Endothelial cell (in vitro differentiated cells): ENCODE results near the gene CAPN7. TPM values are rescaled to one million over a fixed set of nuclear protein-coding genes. Genes with fewer than 3 reads are reported as not detected.

ENCODE experiments used
- DNase-seq: peaks from one replicate; pipeline ENCODE4 v3.0.0; 2021; ENCODE audit warnings: low spot score
- H3K27ac Mint-ChIP-seq: one replicate; pipeline ENCODE4 v1.8.0; 2021; ENCODE audit warnings: mixed read lengths, inconsistent platforms; ENCODE audit not compliant: unreplicated experiment
- H3K27me3 Mint-ChIP-seq: one replicate; pipeline ENCODE4 v1.8.0; 2021; ENCODE audit warnings: mild to moderate bottlenecking, moderate library complexity, mixed read lengths, inconsistent platforms; ENCODE audit not compliant: unreplicated experiment
- H3K36me3 Mint-ChIP-seq: one replicate; pipeline ENCODE4 v1.8.0; 2021; ENCODE audit warnings: mild to moderate bottlenecking, low read depth, mixed read lengths, inconsistent platforms; ENCODE audit not compliant: unreplicated experiment
- H3K4me1 Mint-ChIP-seq: one replicate; pipeline ENCODE4 v1.8.0; 2021; ENCODE audit warnings: mild to moderate bottlenecking, mixed read lengths, inconsistent platforms; ENCODE audit not compliant: unreplicated experiment
- H3K4me3 Mint-ChIP-seq: one replicate; pipeline ENCODE4 v1.8.0; 2021; ENCODE audit warnings: mild to moderate bottlenecking, mixed read lengths, inconsistent platforms; ENCODE audit not compliant: unreplicated experiment
- H3K9me3 Mint-ChIP-seq: one replicate; pipeline ENCODE4 v1.8.0; 2021; ENCODE audit warnings: mixed read lengths, inconsistent platforms; ENCODE audit not compliant: unreplicated experiment
- total RNA-seq: library from RNA; stranded (reverse); fragmentation: NEBNext Ultra II Directional; extraction: Animal tissue kit (Norgen Biotek cat#: 25700); gene quantifications from one replicate; pipeline ENCODE4 v1.2.1, GENCODE V29; 2021; ENCODE audit not compliant: unreplicated experiment
- TF ChIP-seq, protein P1 (sequence below): fragments of 200-600 bp; sonication (generic); IDR thresholded peaks from one replicate; pipeline ENCODE4 v1.5.0; 2021; ENCODE audit warnings: antibody characterized with exemption; ENCODE audit not compliant: unreplicated experiment

The CAPN7 gene
- total RNA-seq, 1 donor from 2014 or later = 25.9 TPM

- no peak overlapping the region for H3K27ac Mint-ChIP-seq
- H3K9me3 Mint-ChIP-seq = no peaks in the 10 kb centered on the region
- no peak for DNase-seq
- H3K4me1 Mint-ChIP-seq = peaks cover 12% of the 10 kb centered on the region
- peaks cover 4% of the 10 kb centered on the region for H3K36me3 Mint-ChIP-seq
- peaks cover 4% of the 10 kb centered on the region for H3K27me3 Mint-ChIP-seq
- H3K4me3 Mint-ChIP-seq = peak overlapping the region; percentile 38
- TF ChIP-seq, protein P1, sequence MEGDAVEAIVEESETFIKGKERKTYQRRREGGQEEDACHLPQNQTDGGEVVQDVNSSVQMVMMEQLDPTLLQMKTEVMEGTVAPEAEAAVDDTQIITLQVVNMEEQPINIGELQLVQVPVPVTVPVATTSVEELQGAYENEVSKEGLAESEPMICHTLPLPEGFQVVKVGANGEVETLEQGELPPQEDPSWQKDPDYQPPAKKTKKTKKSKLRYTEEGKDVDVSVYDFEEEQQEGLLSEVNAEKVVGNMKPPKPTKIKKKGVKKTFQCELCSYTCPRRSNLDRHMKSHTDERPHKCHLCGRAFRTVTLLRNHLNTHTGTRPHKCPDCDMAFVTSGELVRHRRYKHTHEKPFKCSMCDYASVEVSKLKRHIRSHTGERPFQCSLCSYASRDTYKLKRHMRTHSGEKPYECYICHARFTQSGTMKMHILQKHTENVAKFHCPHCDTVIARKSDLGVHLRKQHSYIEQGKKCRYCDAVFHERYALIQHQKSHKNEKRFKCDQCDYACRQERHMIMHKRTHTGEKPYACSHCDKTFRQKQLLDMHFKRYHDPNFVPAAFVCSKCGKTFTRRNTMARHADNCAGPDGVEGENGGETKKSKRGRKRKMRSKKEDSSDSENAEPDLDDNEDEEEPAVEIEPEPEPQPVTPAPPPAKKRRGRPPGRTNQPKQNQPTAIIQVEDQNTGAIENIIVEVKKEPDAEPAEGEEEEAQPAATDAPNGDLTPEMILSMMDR = no peak
Observed at GRCh38 chr3:15207836-15208504, 1.9 kb downstream of the CAPN7 start.

GRCh38 chr3:15211937-15212336, 5.9 kb downstream of the CAPN7 start:
- peaks cover 2% of the 10 kb centered on the region for H3K27me3 Mint-ChIP-seq

GRCh38 chr3:15214758-15215157, 8.7 kb downstream of the CAPN7 start:
- no peaks in the 10 kb centered on the region for H3K27me3 Mint-ChIP-seq
- no peak overlapping the region for H3K27ac Mint-ChIP-seq
- peaks cover 22% of the 10 kb centered on the region for H3K36me3 Mint-ChIP-seq
- H3K4me3 Mint-ChIP-seq = no peak overlapping the region
- TF ChIP-seq, protein P1 = no peak
- no peak for DNase-seq
- H3K4me1 Mint-ChIP-seq = no peaks in the 10 kb centered on the region
- H3K9me3 Mint-ChIP-seq = no peaks in the 10 kb centered on the region

More at GRCh38 chr3:15211937-15212336, 5.9 kb downstream of the CAPN7 start:
- DNase-seq = no peak
- no peak overlapping the region for H3K27ac Mint-ChIP-seq
- H3K36me3 Mint-ChIP-seq = peaks cover 4% of the 10 kb centered on the region
- peaks cover 6% of the 10 kb centered on the region for H3K4me1 Mint-ChIP-seq
- no peaks in the 10 kb centered on the region for H3K9me3 Mint-ChIP-seq
- TF ChIP-seq, protein P1 = no peak
- H3K4me3 Mint-ChIP-seq = no peak overlapping the region

GRCh38 chr3:15215996-15216395, 9.9 kb downstream of the CAPN7 start:
- H3K4me3 Mint-ChIP-seq = no peak overlapping the region
- H3K27ac Mint-ChIP-seq = no peak overlapping the region
- no peaks in the 10 kb centered on the region for H3K9me3 Mint-ChIP-seq
- H3K27me3 Mint-ChIP-seq = no peaks in the 10 kb centered on the region
- H3K36me3 Mint-ChIP-seq = peaks cover 29% of the 10 kb centered on the region
- DNase-seq = no peak
- TF ChIP-seq, protein P1 = no peak
- H3K4me1 Mint-ChIP-seq = no peaks in the 10 kb centered on the region

DNA sequence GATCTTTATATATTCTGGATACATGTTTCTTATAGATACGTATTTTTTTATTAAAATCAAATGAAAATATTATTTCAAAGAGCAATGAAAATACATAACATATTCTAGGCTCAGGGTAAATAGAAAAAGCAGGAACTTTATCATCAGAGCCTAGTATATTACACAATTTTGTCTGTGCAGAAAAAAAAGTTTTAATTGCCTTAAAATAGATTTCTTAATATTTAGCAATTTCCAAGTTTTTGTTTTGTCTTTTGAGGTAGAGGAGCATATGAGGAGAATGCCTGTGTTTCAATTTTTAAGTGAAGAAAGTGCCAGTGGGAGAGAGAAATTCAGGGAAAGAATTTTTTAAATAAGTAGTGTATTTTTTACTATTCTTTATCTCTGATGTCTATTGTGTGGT, 10.5 kb downstream of the CAPN7 start:
- DNase-seq = no peak
- H3K27me3 Mint-ChIP-seq = no peaks in the 10 kb centered on the region
- H3K27ac Mint-ChIP-seq = no peak overlapping the region
- no peak overlapping the region for H3K4me3 Mint-ChIP-seq
- H3K36me3 Mint-ChIP-seq = peaks cover 29% of the 10 kb centered on the region
- H3K9me3 Mint-ChIP-seq = no peaks in the 10 kb centered on the region
- H3K4me1 Mint-ChIP-seq = no peaks in the 10 kb centered on the region
- TF ChIP-seq, protein P1 = no peak
